HL-60 (cell line): ENCODE results near the gene AKR1C2.

Source experiments
- CTCF ChIP-seq: IDR thresholded peaks from one replicate; pipeline ENCODE4 v1.5.1; 2011; ENCODE audit warnings: low read length, control low read depth, inconsistent platforms; ENCODE audit not compliant: insufficient read depth
- GABPA ChIP-seq: IDR thresholded peaks from 2 replicates; pipeline ENCODE4 v1.6.1; 2012; ENCODE audit warnings: low read depth
- POLR2AphosphoS5 ChIP-seq: IDR thresholded peaks from 2 replicates; pipeline ENCODE4 v1.6.1; 2012; ENCODE audit warnings: low read depth

DNA sequence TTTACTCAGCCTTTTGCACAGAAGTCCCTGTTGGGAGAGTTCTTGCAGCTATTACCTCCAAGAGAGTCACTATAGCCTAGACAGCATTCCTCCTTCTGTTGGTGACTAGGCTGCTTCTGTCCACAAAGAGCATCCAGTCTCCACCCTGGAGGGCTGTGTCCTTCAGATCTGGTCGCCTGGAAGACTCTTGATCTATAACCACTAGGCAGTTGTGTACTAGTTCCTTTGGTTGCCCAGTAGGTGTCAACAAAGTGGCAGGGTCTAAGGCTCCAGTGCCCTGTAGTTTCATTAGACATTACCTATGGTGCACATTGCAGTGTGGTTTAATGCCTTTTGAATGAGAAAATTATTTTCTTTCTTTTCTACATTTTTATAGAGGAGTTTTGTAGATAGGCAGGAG lies 11.3 kb upstream of the AKR1C2 start:
- no peak for TF ChIP-seq CTCF
- no peak for TF ChIP-seq GABPA
- TF ChIP-seq POLR2AphosphoS5, result no peak
